ENCODE data around the gene MAN1B1. TPM values are rescaled to one million over a fixed set of nuclear protein-coding genes. Genes with fewer than 3 reads are reported as not detected.

Gene MAN1B1
- total RNA-seq, 1 experiment from 2014 or later = 50.9 TPM

DNA sequence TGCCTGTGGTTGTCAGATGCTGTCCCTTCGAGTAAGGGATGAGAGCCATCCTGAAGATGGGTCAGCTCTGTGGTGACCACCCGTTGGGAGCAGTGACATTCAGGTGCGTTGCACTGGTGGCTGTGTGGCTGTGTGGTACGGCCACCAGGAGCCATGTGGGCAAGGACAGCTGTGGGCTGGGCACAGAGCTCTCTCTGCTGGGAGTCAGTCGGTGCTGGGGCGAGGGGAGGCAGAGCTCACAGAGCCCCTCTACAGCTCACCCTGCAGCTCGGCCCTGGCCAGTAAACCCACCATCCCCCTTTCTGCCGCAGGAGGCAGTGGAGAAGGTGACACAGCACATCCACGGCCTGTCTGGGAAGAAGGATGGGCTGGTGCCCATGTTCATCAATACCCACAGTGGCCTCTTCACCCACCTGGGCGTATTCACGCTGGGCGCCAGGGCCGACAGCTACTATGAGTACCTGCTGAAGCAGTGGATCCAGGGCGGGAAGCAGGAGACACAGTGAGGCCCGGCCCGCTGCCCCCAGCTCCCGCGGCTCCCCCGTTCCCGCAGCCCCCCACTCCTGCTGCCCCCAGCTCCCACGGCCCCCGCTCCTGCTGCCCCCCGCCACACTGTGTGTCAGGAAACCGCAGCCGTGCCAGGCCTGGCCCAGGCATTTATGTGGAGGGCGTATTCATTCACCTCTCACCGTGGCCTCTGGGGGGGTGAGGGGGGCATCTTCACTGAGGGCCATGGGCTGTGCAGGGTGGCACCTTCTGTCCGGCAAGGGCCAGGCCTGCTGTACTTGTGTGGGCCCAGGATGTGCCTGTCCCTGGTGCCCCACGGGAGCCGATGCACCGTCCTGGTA, 19.3 kb downstream of the MAN1B1 start:
- H2AFZ ChIP-seq (ENCODE audit: low read depth, low read length, poor library complexity, severe bottlenecking) = no peak overlapping the region
- no peaks in the 10 kb centered on the region for H3K27me3 ChIP-seq (ENCODE audit: insufficient read depth, low read length)
- intact Hi-C loops (cut with micrococcal nuclease) = no loop called here
- CTCF ChIA-PET = no interaction called here
- TF ChIP-seq POLR2AphosphoS5 (IDR thresholded peaks at IDR 0.05; ENCODE audit: low read depth, low read length) (no peak), POLR2A (IDR thresholded peaks at IDR 0.05; ENCODE audit: borderline replicate concordance, extremely low read depth, insufficient read depth, insufficient read length) (no peak), SP1 (IDR thresholded peaks at IDR 0.05; ENCODE audit: low read depth) (no peak), TCF7L2 (IDR thresholded peaks at IDR 0.05; ENCODE audit: borderline replicate concordance, extremely low read depth, insufficient read depth, insufficient read length) (no peak), MAX (IDR thresholded peaks at IDR 0.05) (no peak), ZNF274 (IDR thresholded peaks at IDR 0.05; ENCODE audit: low read depth, low read length) (no peak), CEBPB (IDR thresholded peaks at IDR 0.05; ENCODE audit: low read depth) (no peak), SIN3A (IDR thresholded peaks at IDR 0.05; ENCODE audit: low read depth) (no peak), FOSL1 (IDR thresholded peaks at IDR 0.05; ENCODE audit: low read depth) (no peak), ZBTB33 (IDR thresholded peaks at IDR 0.05; ENCODE audit: extremely low read depth, insufficient replicate concordance, low read length) (no peak)
- TF ChIP-seq, protein P1, sequence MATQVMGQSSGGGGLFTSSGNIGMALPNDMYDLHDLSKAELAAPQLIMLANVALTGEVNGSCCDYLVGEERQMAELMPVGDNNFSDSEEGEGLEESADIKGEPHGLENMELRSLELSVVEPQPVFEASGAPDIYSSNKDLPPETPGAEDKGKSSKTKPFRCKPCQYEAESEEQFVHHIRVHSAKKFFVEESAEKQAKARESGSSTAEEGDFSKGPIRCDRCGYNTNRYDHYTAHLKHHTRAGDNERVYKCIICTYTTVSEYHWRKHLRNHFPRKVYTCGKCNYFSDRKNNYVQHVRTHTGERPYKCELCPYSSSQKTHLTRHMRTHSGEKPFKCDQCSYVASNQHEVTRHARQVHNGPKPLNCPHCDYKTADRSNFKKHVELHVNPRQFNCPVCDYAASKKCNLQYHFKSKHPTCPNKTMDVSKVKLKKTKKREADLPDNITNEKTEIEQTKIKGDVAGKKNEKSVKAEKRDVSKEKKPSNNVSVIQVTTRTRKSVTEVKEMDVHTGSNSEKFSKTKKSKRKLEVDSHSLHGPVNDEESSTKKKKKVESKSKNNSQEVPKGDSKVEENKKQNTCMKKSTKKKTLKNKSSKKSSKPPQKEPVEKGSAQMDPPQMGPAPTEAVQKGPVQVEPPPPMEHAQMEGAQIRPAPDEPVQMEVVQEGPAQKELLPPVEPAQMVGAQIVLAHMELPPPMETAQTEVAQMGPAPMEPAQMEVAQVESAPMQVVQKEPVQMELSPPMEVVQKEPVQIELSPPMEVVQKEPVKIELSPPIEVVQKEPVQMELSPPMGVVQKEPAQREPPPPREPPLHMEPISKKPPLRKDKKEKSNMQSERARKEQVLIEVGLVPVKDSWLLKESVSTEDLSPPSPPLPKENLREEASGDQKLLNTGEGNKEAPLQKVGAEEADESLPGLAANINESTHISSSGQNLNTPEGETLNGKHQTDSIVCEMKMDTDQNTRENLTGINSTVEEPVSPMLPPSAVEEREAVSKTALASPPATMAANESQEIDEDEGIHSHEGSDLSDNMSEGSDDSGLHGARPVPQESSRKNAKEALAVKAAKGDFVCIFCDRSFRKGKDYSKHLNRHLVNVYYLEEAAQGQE (IDR thresholded peaks at IDR 0.05; ENCODE audit: low read depth) = no peak
- no peaks in the 10 kb centered on the region for H3K4me1 ChIP-seq (ENCODE audit: control insufficient read depth in 1 of 2, insufficient read depth in 2 of 2, low read length in 2 of 2)
- H3K79me2 ChIP-seq (ENCODE audit: insufficient read depth, low read length) = no peaks in the 10 kb centered on the region
- no TSS peak for BruUV-seq (replicated peaks)
- H3K9ac ChIP-seq (ENCODE audit: low read length) = no peak overlapping the region
- H3K4me3 ChIP-seq (replicated peaks in 1 of 2; ENCODE audit: low read depth in 1 of 2, low read length in 2 of 2) = no peak overlapping the region
- ATAC-seq (no peak), DNase-seq (ENCODE audit: low read depth, low spot score) (no peak)
- H4K20me1 ChIP-seq (ENCODE audit: insufficient read depth) = no peaks in the 10 kb centered on the region
- peaks cover 0 to 21% of the 10 kb centered on the region in 2 experiments; a peak in 1 of 4 replicates for H3K9me3 ChIP-seq (ENCODE audit: control insufficient read depth in 1 of 2, insufficient read depth in 1 of 2, low read depth in 1 of 2, low read length in 2 of 2)
- RAD21 ChIA-PET (ENCODE audit: low non-redundant PET in 1 of 2, low total read pairs in 2 of 2, uncharacterized antibody in 2 of 2, unreplicated experiment in 2 of 2) = no interaction called here
- no peak overlapping the region for H3K4me2 ChIP-seq (ENCODE audit: low read length)
- H3K9me2 ChIP-seq (ENCODE audit: insufficient read depth) = no peaks in the 10 kb centered on the region
- POLR2A ChIA-PET = no interaction called here
- peaks cover 11 to 60% of the 10 kb centered on the region in 2 experiments for H3K36me3 ChIP-seq (ENCODE audit: control insufficient read depth in 1 of 2, insufficient read depth in 2 of 2, low read length in 2 of 2)
- peak overlapping the region; percentile 18; the same call in 1 of the 2 replicates for H3K27ac ChIP-seq (ENCODE audit: low read depth, low read length)

Data from HCT116 (cell line).